OCI-LY1 (cell line): ENCODE measurements around the gene C2orf78.

ENCODE experiments used
- CTCF ChIP-seq: fragments of 200-600 bp; sonication (generic), shearing (Covaris generic); IDR thresholded peaks from 2 replicates; pipeline ENCODE4 v1.5.1; 2017; ENCODE audit warnings: mild to moderate bottlenecking, antibody characterized with exemption, low read length, moderate library complexity, mixed read lengths
- EZH2 ChIP-seq: fragments of 200-600 bp; sonication (generic), shearing (Covaris generic); IDR thresholded peaks from 2 replicates; pipeline ENCODE4 v1.8.0; 2017; ENCODE audit warnings: borderline replicate concordance, mixed run types, mild to moderate bottlenecking, antibody characterized with exemption, low read length, moderate library complexity, mixed read lengths

GRCh38 chr2:73823416-73823815 is 39.4 kb downstream of the C2orf78 start:
- TF ChIP-seq CTCF (no peak), EZH2 (no peak)
